H1 (cell line): ENCODE results near the gene ITGB8. TPM values are rescaled to one million over a fixed set of nuclear protein-coding genes. Genes with fewer than 3 reads are reported as not detected.

Source experiments
- CTCF ChIA-PET: fragments of 300-600 bp; sonication (Branson Sonifier 250); formaldehyde crosslinking; loops from one replicate; lab custom pipeline; 2021; ENCODE audit not compliant: partially characterized antibody; lab: Charles Lee
- POLR2A ChIA-PET: fragments of 300-600 bp; sonication (Branson Sonifier 250); formaldehyde crosslinking; loops from one replicate; lab custom pipeline; 2021; ENCODE audit warnings: inconsistent platforms; ENCODE audit not compliant: partially characterized antibody; lab: Charles Lee
- DNase-seq, 2 experiments: peaks; one replicate each; pipeline versions ENCODE4 v3.0.0 to v3.0.0-alpha.2; 2010 to 2022; ENCODE audit warnings: low spot score in 2 of 2, low read depth in 1 of 2, mixed read lengths in 1 of 2
- FAIRE-seq: peaks from 2 replicates; lab custom pipeline; 2011; peaks lifted over from hg19 to GRCh38; lab: Jason Lieb, UNC
- H2AFZ ChIP-seq: 2 replicates; pipeline ENCODE4 v1.8.1; 2012; ENCODE audit warnings: low read length, inconsistent platforms
- H2AK5ac ChIP-seq: 2 replicates; pipeline ENCODE4 v1.6.1; 2013; ENCODE audit warnings: low read depth, low read length
- H2BK120ac ChIP-seq: replicated peaks from 2 replicates; pipeline ENCODE3; 2013; ENCODE audit warnings: low read depth, low read length, inconsistent platforms
- H2BK12ac ChIP-seq: 2 replicates; pipeline ENCODE4 v1.6.1; 2013; ENCODE audit warnings: low read depth, low read length
- H2BK15ac ChIP-seq: 2 replicates; pipeline ENCODE4 v1.6.1; 2013; ENCODE audit warnings: low read length
- H2BK20ac ChIP-seq: 2 replicates; pipeline ENCODE4 v1.6.1; 2013; ENCODE audit warnings: low read length
- H2BK5ac ChIP-seq: 2 replicates; pipeline ENCODE4 v1.6.1; 2013; ENCODE audit warnings: low read depth, low read length
- H3K14ac ChIP-seq: 2 replicates; pipeline ENCODE4 v1.6.1; 2013; ENCODE audit warnings: inconsistent platforms; ENCODE audit not compliant: insufficient read length
- H3K18ac ChIP-seq: 2 replicates; pipeline ENCODE4 v1.6.1; 2013; ENCODE audit warnings: low read length; ENCODE audit errors: extremely low read depth
- H3K23ac ChIP-seq: 2 replicates; pipeline ENCODE4 v1.6.1; 2013; ENCODE audit warnings: inconsistent platforms; ENCODE audit not compliant: insufficient read length
- H3K23me2 ChIP-seq: 2 replicates; pipeline ENCODE4 v1.6.1; 2013; ENCODE audit warnings: low read depth, low read length
- H3K27ac ChIP-seq: 2 replicates; pipeline ENCODE4 v1.6.1; 2011; ENCODE audit warnings: low read depth, low read length, inconsistent platforms
- H3K27me3 ChIP-seq, 4 experiments: replicated peaks in 1 of 4; 1 replicate in 1 of 4; 2 replicates in 3 of 4; pipeline versions ENCODE4 v1.6.1 to v1.8.1; 2011 to 2013; ENCODE audit warnings: low read length in 3 of 4, mild to moderate bottlenecking in 3 of 4, inconsistent platforms in 2 of 4, mixed read lengths in 2 of 4, moderate library complexity in 1 of 4; ENCODE audit not compliant: control insufficient read depth in 3 of 4, insufficient read depth in 3 of 4; ENCODE audit errors: extremely low read depth in 1 of 4
- H3K36me3 ChIP-seq, 4 experiments: 2 replicates each; pipeline versions ENCODE4 v1.6.1 to v1.8.1; 2011 to 2013; ENCODE audit warnings: mild to moderate bottlenecking in 4 of 4, low read length in 3 of 4, moderate library complexity in 2 of 4, control low read depth in 1 of 4, inconsistent platforms in 1 of 4; ENCODE audit not compliant: insufficient read depth in 4 of 4, control insufficient read depth in 2 of 4
- H3K4ac ChIP-seq: replicated peaks from 2 replicates; pipeline ENCODE3; 2013; ENCODE audit warnings: low read length, low read depth, mixed read lengths, inconsistent platforms; ENCODE audit not compliant: insufficient read length
- H3K4me1 ChIP-seq, 4 experiments: replicated peaks in 1 of 4; 1 replicate in 1 of 4; 2 replicates in 3 of 4; pipeline versions ENCODE4 v1.6.1 to v1.8.1; 2011 to 2013; ENCODE audit warnings: low read length in 3 of 4, inconsistent platforms in 2 of 4, mixed read lengths in 1 of 4; ENCODE audit not compliant: insufficient read depth in 4 of 4, control insufficient read depth in 3 of 4
- H3K4me2 ChIP-seq, 2 experiments: 2 replicates each; pipeline versions ENCODE4 v1.6.1 to v1.8.1; 2011 to 2013; ENCODE audit warnings: low read depth in 2 of 2, low read length in 2 of 2, control low read depth in 1 of 2, inconsistent platforms in 1 of 2, mild to moderate bottlenecking in 1 of 2; ENCODE audit not compliant: insufficient read depth in 1 of 2
- H3K4me3 ChIP-seq, 4 experiments: fragments of 200-600, 300-600 bp in 1 of 4; sonication (generic), shearing (Covaris generic), sonication (Bioruptor Twin) in 1 of 4; 2 replicates each; pipeline versions ENCODE4 v1.5.1 to v1.8.1; 2011 to 2016; ENCODE audit warnings: low read length in 4 of 4, low read depth in 3 of 4, control low read depth in 2 of 4, inconsistent platforms in 2 of 4, mild to moderate bottlenecking in 2 of 4, mixed read lengths in 1 of 4, moderate library complexity in 1 of 4; ENCODE audit not compliant: insufficient read depth in 2 of 4; ENCODE audit errors: extremely low read depth in 1 of 4
- H3K56ac ChIP-seq: replicated peaks from 2 replicates; pipeline ENCODE3; 2013; ENCODE audit warnings: low read depth, mild to moderate bottlenecking, mixed read lengths, low read length, inconsistent platforms; ENCODE audit not compliant: insufficient read length
- H3K79me1 ChIP-seq: 2 replicates; pipeline ENCODE4 v1.6.1; 2013; ENCODE audit warnings: low read depth, low read length, control low read depth
- H3K79me2 ChIP-seq, 2 experiments: 2 replicates each; pipeline versions ENCODE4 v1.6.1 to v1.8.1; 2012 to 2013; ENCODE audit warnings: low read length in 2 of 2, mild to moderate bottlenecking in 2 of 2, inconsistent platforms in 1 of 2; ENCODE audit not compliant: insufficient read depth in 2 of 2, control insufficient read depth in 1 of 2
- H3K9ac ChIP-seq, 4 experiments: replicated peaks in 1 of 4; 1 replicate in 1 of 4; 2 replicates in 3 of 4; pipeline versions ENCODE4 v1.6.1 to v1.8.1; 2011 to 2013; ENCODE audit warnings: low read depth in 3 of 4, low read length in 3 of 4, control low read depth in 2 of 4, mild to moderate bottlenecking in 2 of 4, moderate library complexity in 2 of 4, inconsistent platforms in 1 of 4; ENCODE audit errors: extremely low read depth in 1 of 4
- H3K9me3 ChIP-seq, 2 experiments: 2 replicates each; pipeline versions ENCODE4 v1.6.1 to v1.8.1; 2012 to 2013; ENCODE audit warnings: mild to moderate bottlenecking in 2 of 2, moderate library complexity in 2 of 2, control low read depth in 1 of 2, inconsistent platforms in 1 of 2, low read depth in 1 of 2, low read length in 1 of 2, mixed read lengths in 1 of 2; ENCODE audit not compliant: insufficient read depth in 2 of 2
- H4K20me1 ChIP-seq, 2 experiments: replicated peaks in 1 of 2; 2 replicates each; pipeline versions ENCODE3 to v1.8.1; 2011 to 2013; ENCODE audit warnings: inconsistent platforms in 2 of 2, low read length in 2 of 2, mild to moderate bottlenecking in 1 of 2; ENCODE audit not compliant: insufficient read depth in 2 of 2, control insufficient read depth in 1 of 2
- H4K5ac ChIP-seq: 2 replicates; pipeline ENCODE4 v1.6.1; 2013; ENCODE audit warnings: low read length, low read depth, mixed read lengths, inconsistent platforms; ENCODE audit not compliant: insufficient read length
- H4K8ac ChIP-seq: 2 replicates; pipeline ENCODE4 v1.8.0; 2013; ENCODE audit warnings: mild to moderate bottlenecking, moderate library complexity, low read length, inconsistent platforms; ENCODE audit not compliant: insufficient read depth; ENCODE audit errors: extremely low read depth
- H4K91ac ChIP-seq: replicated peaks from 2 replicates; pipeline ENCODE3; 2013; ENCODE audit warnings: low read length, mixed read lengths, inconsistent platforms; ENCODE audit not compliant: insufficient read length
- CTBP2 ChIP-seq: IDR thresholded peaks from 2 replicates; pipeline ENCODE4 v1.7.0; 2011; ENCODE audit warnings: borderline replicate concordance, mild to moderate bottlenecking, moderate library complexity, mixed read lengths, low read length; ENCODE audit not compliant: insufficient read depth, insufficient read length
- E2F6 ChIP-seq: IDR thresholded peaks from 2 replicates; pipeline ENCODE4 v1.6.1; 2012; ENCODE audit warnings: inconsistent platforms
- GTF2F1 ChIP-seq: IDR thresholded peaks from 2 replicates; pipeline ENCODE4 v1.6.1; 2012; ENCODE audit warnings: low read depth, low read length, improper control_type of control experiment, borderline replicate concordance
- KDM1A ChIP-seq: fragments of 200-600, 300-600 bp; sonication (generic); IDR thresholded peaks from 2 replicates; pipeline ENCODE4 v1.7.1; 2016; ENCODE audit warnings: mild to moderate bottlenecking, low read length, borderline replicate concordance
- POLR2AphosphoS5 ChIP-seq: IDR thresholded peaks from 2 replicates; pipeline ENCODE4 v1.6.1; 2011; ENCODE audit warnings: low read depth, low read length
- TCF12 ChIP-seq: IDR thresholded peaks from 2 replicates; pipeline ENCODE4 v1.6.1; 2011; ENCODE audit warnings: low read depth, mild to moderate bottlenecking, low read length
- WGBS, 2 experiments: shearing (Covaris generic) in 1 of 2; methylation state at CpG; one replicate each; pipeline versions ENCODE4 v1.1.6 to v1.1.7; 2013 to 2015; ENCODE audit warnings: low lambda C conversion rate in 2 of 2, mixed read lengths in 2 of 2, inconsistent platforms in 1 of 2, low coverage in 1 of 2, missing lambda C conversion rate in 1 of 2; ENCODE audit not compliant: insufficient replicate concordance in 2 of 2, insufficient coverage in 1 of 2, insufficient read length in 1 of 2; ENCODE audit errors: extremely low coverage in 1 of 2, missing lambda C conversion rate in 1 of 2; 5-methylcytosine and 5-hydroxymethylcytosine counted together
- polyA plus RNA-seq, 7 experiments: library from polyadenylated mRNA; depleted of rRNA in 3 of 7; stranded (reverse) in 5 of 7; unstranded in 2 of 7; fragments of >200 nt in 5 of 7; fragments of 200-250 nt in 2 of 7; gene quantifications; 1 replicate in 5 of 7; 2 replicates in 1 of 7; 4 replicates in 1 of 7; pipeline versions ENCODE4 v1.2.1 to v1.2.3, GENCODE V29; 2011 to 2013; ENCODE audit warnings: missing spikeins in 2 of 7, mixed read lengths in 2 of 7
- total RNA-seq: library from RNA; stranded (reverse); fragmentation: NEBNext Ultra II Directional; extraction: Animal tissue kit (Norgen Biotek cat#: 25700); gene quantifications from 2 replicates; pipeline ENCODE4 v1.2.1, GENCODE V29; 2021

Gene ITGB8
- total and polyA plus RNA-seq, 2 of the 8 experiments (the other 6 are each of a cell fraction or from before 2014, with no cell fraction given) = 1.2 to 3.6 TPM

- Histone ChIP-seq H3K14ac (no peak overlapping the region), H3K56ac (no peak overlapping the region), H3K4me1 (no peaks in the 10 kb centered on the region), H3K23me2 (no peaks in the 10 kb centered on the region), H2AFZ (no peak overlapping the region), H3K9me3 (no peaks in the 10 kb centered on the region), H4K5ac (no peak overlapping the region), H3K23ac (no peak overlapping the region), H3K79me2 (no peaks in the 10 kb centered on the region), H3K4ac (no peak overlapping the region), H3K36me3 (no peaks in the 10 kb centered on the region), H2BK20ac (no peak overlapping the region), H2BK5ac (no peak overlapping the region), H3K4me3 (no peak overlapping the region), H3K27ac (no peak overlapping the region), H2BK120ac (no peak overlapping the region), H3K79me1 (no peaks in the 10 kb centered on the region), H2BK12ac (no peak overlapping the region), H2AK5ac (no peak overlapping the region), H3K4me2 (no peak overlapping the region), H4K8ac (no peak overlapping the region), H2BK15ac (no peak overlapping the region), H3K27me3 (no peaks in the 10 kb centered on the region), H4K91ac (no peak overlapping the region), H4K20me1 (no peaks in the 10 kb centered on the region), H3K18ac (no peak overlapping the region), H3K9ac (no peak overlapping the region)
- ChIA-PET POLR2A (interaction anchor here (0.8 to 1.0 kb wide), 2 partner anchors 11 to 13 kb away, joined by 3 read pairs; no protein-coding TSS in a partner anchor), CTCF (interaction anchor here (0.6 to 2.4 kb wide), 6 partner anchors 8 to 273 kb away, joined by 3 to 10 read pairs (median 4); partner anchors contain the start of gene ITGB8)
- FAIRE-seq = no peak
- no peak for DNase-seq
- TF ChIP-seq CTBP2 = no peak
- no peak for TF ChIP-seq KDM1A
- no peak for TF ChIP-seq GTF2F1
- TF ChIP-seq TCF12 = no peak
- no peak for TF ChIP-seq POLR2AphosphoS5
- no peak for TF ChIP-seq E2F6
- WGBS, 2 experiments = 84% methylated on average over 6 of the region's 6 CpGs; no CpG with 5 or more reads in 1 of the 2 experiments
Measured at GRCh38 chr7:20318933-20319332, 11.8 kb upstream of the ITGB8 start.
